HUES48 (cell line): ENCODE data around the gene ZNF438.

Experiments used
- H3K27ac ChIP-seq: one replicate; pipeline ENCODE4 v1.7.0; 2013; ENCODE audit warnings: low read depth, low read length, inconsistent platforms
- H3K27me3 ChIP-seq: 2 replicates; pipeline ENCODE4 v1.6.1; 2013; ENCODE audit warnings: mild to moderate bottlenecking, low read length; ENCODE audit not compliant: control insufficient read depth, insufficient read depth
- H3K36me3 ChIP-seq: 2 replicates; pipeline ENCODE4 v1.6.1; 2013; ENCODE audit warnings: low read length; ENCODE audit not compliant: control insufficient read depth, insufficient read depth
- H3K4me1 ChIP-seq: 2 replicates; pipeline ENCODE4 v1.6.1; 2013; ENCODE audit warnings: mild to moderate bottlenecking, low read length; ENCODE audit not compliant: control insufficient read depth, insufficient read depth
- H3K4me3 ChIP-seq: 2 replicates; pipeline ENCODE4 v1.5.1; 2013; ENCODE audit warnings: mild to moderate bottlenecking, low read depth, low read length
- H3K9ac ChIP-seq: 2 replicates; pipeline ENCODE4 v1.6.1; 2013; ENCODE audit warnings: mild to moderate bottlenecking, low read depth, low read length, moderate library complexity
- H3K9me3 ChIP-seq: 2 replicates; pipeline ENCODE4 v1.6.1; 2013; ENCODE audit warnings: low read length; ENCODE audit not compliant: control insufficient read depth, insufficient read depth

The ZNF438 gene

DNA sequence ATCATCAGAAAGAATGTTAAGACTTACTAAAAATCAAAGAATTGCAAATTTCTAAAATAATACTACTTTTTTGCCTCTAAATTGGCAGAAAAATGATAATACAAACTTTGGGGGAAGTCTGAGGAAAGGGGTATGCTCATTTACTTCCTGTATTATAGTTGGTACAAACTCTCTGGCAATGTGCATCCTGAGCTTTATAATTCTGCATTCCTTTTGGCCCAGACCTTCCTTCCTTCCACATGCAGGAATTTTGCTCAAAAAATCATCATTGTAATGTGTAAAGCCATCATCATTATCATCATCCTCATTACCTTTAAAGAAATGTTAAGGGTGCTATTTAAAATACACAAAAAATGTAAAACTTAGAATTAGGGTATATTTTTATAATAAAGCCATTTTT lies 148.5 kb downstream of the ZNF438 start:
- Histone ChIP-seq H3K4me3 (no peak overlapping the region), H3K36me3 (no peaks in the 10 kb centered on the region), H3K9me3 (0 out of 2 replicates have a peak, but pooled peaks cover 2% of the 10 kb centered on the region), H3K9ac (no peak overlapping the region), H3K27ac (no peak overlapping the region), H3K4me1 (peaks cover 14% of the 10 kb centered on the region), H3K27me3 (no peaks in the 10 kb centered on the region)

DNA sequence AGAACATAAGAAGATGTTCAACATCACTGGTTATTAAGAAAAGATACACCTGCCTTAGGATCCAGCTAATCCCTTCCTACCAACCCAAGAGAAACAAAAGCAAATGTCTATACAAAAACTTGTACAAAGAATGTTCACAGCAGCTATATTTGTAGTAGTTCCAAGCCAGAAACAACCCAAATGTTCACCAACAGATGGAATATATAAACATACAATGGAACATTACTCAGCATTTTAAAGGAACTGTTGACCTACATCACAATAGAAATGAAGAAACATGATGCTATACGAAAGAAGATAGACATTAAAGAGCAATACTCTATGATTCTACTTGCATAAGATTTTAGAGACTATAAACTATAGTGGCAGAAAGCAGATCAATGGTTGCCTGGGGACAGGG lies 149.4 kb downstream of the ZNF438 start:
- peaks cover 13% of the 10 kb centered on the region for H3K4me1 ChIP-seq
- H3K27ac ChIP-seq: no peak overlapping the region
- 0 out of 2 replicates have a peak, but pooled peaks cover 2% of the 10 kb centered on the region for H3K9me3 ChIP-seq
- no peak overlapping the region for H3K9ac ChIP-seq
- H3K4me3 ChIP-seq: no peak overlapping the region
- H3K27me3 ChIP-seq: no peaks in the 10 kb centered on the region
- no peaks in the 10 kb centered on the region for H3K36me3 ChIP-seq

DNA sequence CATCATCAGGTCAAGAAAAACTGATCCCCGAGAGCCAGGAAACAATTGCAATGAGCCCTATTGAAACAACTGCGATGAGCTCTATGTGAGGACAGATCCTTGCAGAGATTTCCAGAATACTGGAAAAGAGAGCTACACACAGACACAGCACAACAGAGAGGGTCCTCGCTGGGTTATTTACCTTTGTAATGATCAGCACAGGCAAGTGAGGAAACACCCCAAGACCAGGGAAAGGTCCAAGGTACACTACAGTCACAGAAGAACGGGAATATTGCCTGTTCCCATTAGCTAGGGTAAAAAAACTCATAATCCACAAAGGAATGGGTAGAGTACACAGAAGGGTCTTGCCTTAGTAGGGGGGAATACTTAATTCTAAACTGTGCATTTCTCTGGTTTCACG lies 152.7 kb downstream of the ZNF438 start:
- no peak overlapping the region for H3K4me3 ChIP-seq
- H3K27me3 ChIP-seq: no peaks in the 10 kb centered on the region
- no peaks in the 10 kb centered on the region for H3K36me3 ChIP-seq
- 0 out of 2 replicates have a peak, but pooled peaks cover 2% of the 10 kb centered on the region for H3K9me3 ChIP-seq
- H3K27ac ChIP-seq: no peak overlapping the region
- no peaks in the 10 kb centered on the region for H3K4me1 ChIP-seq
- H3K9ac ChIP-seq: no peak overlapping the region

DNA sequence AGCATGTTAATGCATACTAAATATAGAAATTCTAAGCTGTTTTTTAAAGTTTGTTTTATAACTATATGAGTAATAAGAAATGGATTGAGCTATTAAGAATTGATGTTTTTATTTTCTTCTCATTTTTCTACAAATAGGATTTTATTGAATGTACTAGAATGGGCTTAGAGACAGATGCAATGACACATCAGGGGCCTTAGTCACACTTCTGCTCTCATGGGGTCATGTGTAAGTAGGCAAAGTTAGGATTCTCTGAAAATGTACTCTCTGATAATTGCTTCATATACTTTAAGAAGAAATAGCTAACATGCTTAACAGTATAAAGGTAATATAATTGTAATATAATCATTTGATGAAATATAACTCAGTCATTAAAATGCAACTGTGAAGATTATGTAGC lies 154.6 kb downstream of the ZNF438 start:
- H3K4me3 ChIP-seq: no peak overlapping the region
- no peak overlapping the region for H3K9ac ChIP-seq
- no peaks in the 10 kb centered on the region for H3K27me3 ChIP-seq
- no peaks in the 10 kb centered on the region for H3K4me1 ChIP-seq
- H3K36me3 ChIP-seq: no peaks in the 10 kb centered on the region
- H3K9me3 ChIP-seq: 0 out of 2 replicates have a peak, but pooled peaks cover 2% of the 10 kb centered on the region
- H3K27ac ChIP-seq: no peak overlapping the region

DNA sequence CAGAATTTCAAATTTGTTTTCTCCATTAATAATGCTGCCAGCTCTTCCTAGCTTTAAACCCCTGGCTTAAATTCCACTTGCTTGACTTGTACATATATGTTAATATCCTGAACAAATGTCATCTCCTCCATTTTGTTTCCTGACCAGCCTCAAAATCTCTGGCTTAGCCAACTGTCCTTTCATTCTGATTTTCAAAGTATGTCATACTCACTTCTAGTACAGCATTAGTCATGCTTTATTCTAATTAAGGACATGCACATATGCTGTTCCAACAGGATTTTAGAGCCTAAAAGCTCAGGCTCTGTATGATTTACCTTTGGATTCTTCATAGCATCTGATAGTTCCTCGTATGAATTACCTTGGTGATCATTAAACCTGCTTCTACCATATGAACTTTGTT lies 158.3 kb downstream of the ZNF438 start:
- H3K27me3 ChIP-seq: no peaks in the 10 kb centered on the region
- peaks cover 9% of the 10 kb centered on the region; the same call in 1 of the 2 replicates for H3K4me1 ChIP-seq
- H3K9me3 ChIP-seq: 0 out of 2 replicates have a peak, but pooled peaks cover 2% of the 10 kb centered on the region
- no peaks in the 10 kb centered on the region for H3K36me3 ChIP-seq
- H3K27ac ChIP-seq: no peak overlapping the region
- no peak overlapping the region for H3K9ac ChIP-seq
- H3K4me3 ChIP-seq: no peak overlapping the region

DNA sequence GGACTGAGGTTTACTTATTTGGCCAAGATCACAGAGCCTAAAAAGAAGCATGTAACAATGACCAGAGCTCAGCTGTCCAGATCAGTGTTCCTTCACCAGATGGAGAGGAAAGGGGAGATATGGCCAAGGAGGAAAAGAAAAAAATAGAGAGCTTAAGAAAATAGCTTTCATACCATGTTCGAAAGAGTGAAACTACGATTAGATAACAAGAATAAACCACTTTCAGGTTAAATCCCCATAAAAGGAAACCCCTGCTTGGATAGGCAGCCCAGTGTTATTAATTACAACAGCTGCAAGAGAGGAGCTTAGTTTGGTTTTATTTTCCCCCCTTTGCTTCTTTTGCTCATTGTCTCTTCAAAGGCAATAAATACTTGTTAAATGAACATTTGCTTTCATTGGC lies 160.8 kb downstream of the ZNF438 start:
- Histone ChIP-seq H3K9me3 (no peaks in the 10 kb centered on the region), H3K4me1 (peaks cover 9% of the 10 kb centered on the region; the same call in 1 of the 2 replicates), H3K9ac (no peak overlapping the region)

DNA sequence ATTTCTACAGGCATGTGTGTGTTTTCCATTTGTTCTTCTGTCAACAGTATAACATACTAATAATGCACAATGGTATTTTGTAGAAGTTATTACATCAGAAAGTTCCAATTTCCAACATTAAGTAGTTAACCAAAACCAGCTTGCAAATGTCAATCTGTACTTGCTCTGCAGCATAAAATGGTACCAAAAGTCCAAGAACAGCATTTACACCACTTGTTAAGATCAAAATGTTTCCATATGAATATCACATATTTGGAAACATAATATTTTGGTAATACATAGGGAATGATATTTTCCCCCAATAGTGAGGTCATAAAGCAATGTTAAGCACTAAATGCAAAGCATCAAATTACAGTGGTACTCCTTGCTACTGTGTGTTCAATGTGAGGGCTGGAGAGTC lies 162.1 kb downstream of the ZNF438 start:
- Histone ChIP-seq H3K36me3 (no peaks in the 10 kb centered on the region), H3K4me3 (no peak overlapping the region), H3K9me3 (no peaks in the 10 kb centered on the region), H3K27ac (no peak overlapping the region), H3K4me1 (peaks cover 9% of the 10 kb centered on the region; the same call in 1 of the 2 replicates), H3K9ac (no peak overlapping the region), H3K27me3 (no peaks in the 10 kb centered on the region)

More for the DNA sequence above, 160.8 kb downstream of the ZNF438 start:
- Histone ChIP-seq H3K4me3 (no peak overlapping the region), H3K27ac (no peak overlapping the region), H3K27me3 (no peaks in the 10 kb centered on the region), H3K36me3 (no peaks in the 10 kb centered on the region)

DNA sequence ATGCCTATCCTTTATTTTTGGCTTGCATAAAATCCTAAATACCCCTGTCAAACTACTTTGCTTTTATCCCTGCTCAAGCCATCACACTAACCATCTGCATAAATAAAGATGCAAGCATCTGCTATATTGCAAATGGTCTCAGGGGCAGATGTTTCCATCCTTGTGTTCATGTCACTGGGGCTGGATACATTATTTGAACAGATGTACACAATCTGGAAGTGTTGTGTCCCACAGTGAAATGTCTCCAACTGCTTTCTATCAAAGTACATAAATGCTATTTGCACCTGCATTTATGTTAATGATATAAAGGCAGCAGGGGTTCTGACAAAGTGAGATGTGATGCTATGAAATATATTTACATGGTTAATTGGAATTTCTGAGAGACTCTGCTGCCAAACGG lies 163.1 kb downstream of the ZNF438 start:
- Histone ChIP-seq H3K4me1 (peaks cover 9% of the 10 kb centered on the region; the same call in 1 of the 2 replicates), H3K9me3 (no peaks in the 10 kb centered on the region), H3K27me3 (no peaks in the 10 kb centered on the region), H3K36me3 (no peaks in the 10 kb centered on the region), H3K27ac (no peak overlapping the region), H3K9ac (no peak overlapping the region), H3K4me3 (no peak overlapping the region)

DNA sequence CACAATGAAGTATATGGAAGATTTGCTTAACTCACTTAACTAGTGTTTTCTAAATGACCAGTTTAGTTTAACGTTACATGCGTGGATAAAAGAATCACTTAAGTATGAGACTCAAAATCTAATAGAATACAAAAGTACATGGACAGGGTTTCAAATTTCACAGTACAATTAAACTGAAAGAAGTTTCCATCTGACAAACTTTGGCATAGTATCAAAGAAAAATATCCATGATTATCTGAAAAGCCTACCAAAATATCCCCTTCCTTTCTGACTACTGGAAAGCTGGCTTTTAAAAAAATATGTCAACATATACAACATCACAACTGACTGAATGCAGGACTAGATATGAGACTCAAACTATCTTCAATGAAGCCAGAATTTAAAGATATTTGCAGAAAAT lies 164.8 kb downstream of the ZNF438 start:
- H3K9ac ChIP-seq: no peak overlapping the region
- no peak overlapping the region for H3K4me3 ChIP-seq
- no peaks in the 10 kb centered on the region for H3K9me3 ChIP-seq
- peaks cover 9% of the 10 kb centered on the region; the same call in 1 of the 2 replicates for H3K4me1 ChIP-seq
- no peaks in the 10 kb centered on the region for H3K36me3 ChIP-seq
- H3K27ac ChIP-seq: no peak overlapping the region
- H3K27me3 ChIP-seq: no peaks in the 10 kb centered on the region

DNA sequence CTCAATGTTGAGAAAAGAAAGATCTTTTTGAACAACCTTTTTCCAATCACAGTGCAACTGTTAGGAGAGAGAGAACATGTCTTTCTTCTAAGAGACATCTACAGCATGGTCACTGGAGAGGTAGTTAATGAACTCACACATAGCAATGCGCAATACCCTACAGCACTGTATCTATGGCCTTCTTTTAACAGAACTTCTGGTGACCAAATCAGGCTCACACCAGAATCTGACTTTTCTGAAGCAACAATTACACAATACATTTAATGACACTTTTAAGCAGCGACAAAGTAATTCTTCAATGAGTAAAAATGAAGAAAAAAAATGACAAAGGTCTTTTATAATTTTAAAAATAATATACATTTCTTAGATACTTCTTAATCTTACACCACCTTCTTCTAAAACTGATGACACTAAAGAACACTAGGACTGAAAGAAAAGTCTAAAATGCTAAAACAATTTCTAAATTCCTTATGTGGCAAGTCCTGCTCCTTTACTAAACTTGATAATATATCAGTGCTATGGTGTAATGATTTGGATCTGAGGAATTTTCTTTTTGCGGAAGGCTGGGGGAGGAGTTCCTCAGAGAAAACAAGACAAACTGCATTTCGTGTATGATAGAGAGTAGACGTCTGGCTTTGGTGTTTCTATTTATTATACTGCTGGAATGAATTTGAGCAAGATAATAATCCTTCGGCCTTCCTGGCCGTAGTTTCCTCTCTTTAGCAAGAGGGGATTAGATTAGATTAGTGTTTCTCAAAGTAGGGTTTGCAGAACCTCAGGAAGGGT lies 166.3 kb downstream of the ZNF438 start:
- no peaks in the 10 kb centered on the region for H3K27me3 ChIP-seq
- H3K4me3 ChIP-seq: no peak overlapping the region
- no peak overlapping the region for H3K27ac ChIP-seq
- no peak overlapping the region for H3K9ac ChIP-seq
- H3K36me3 ChIP-seq: no peaks in the 10 kb centered on the region
- peaks cover 8% of the 10 kb centered on the region; the same call in 1 of the 2 replicates for H3K4me1 ChIP-seq
- no peaks in the 10 kb centered on the region for H3K9me3 ChIP-seq

DNA sequence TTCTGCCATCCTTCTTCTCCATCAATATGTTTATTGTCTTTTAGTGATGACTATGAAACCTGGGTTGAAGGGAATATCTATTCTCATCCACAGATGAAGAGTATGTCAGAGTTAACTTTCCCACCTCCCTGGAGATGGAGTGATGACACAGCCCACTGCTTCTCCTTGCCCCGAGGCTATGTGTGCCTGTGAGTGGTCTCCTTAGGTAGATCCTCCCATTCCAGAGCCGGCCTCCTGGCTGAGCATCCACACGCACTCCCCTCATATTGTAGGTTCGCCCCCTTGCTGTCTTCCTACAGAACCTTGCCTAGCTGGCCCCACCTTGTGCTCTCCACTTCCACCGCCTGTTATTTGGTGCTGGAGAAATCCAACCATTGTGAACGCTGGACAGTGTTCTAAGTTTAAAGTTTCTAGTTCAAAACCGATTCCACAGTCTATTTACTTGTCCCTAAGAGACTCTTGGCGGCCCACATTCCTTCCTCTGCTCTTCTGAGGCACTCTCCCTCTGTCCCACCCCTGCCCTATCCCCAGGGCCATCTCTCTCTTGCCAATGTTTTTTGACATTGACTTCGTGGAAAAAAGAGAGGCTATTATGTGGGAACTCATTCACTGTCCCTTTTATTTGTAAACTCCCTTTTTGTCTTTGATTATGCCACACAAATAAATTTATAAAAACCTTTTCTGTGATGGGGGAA lies 168.0 kb downstream of the ZNF438 start:
- Histone ChIP-seq H3K27me3 (no peaks in the 10 kb centered on the region), H3K36me3 (no peaks in the 10 kb centered on the region), H3K9me3 (no peaks in the 10 kb centered on the region), H3K27ac (no peak overlapping the region), H3K9ac (no peak overlapping the region), H3K4me1 (0 out of 2 replicates have a peak, but pooled peaks cover 4% of the 10 kb centered on the region), H3K4me3 (no peak overlapping the region)
